B cell (primary cell): ENCODE results near the gene FBXO11. TPM values are rescaled to one million over a fixed set of nuclear protein-coding genes. Genes with fewer than 3 reads are reported as not detected.

ENCODE experiments used
- ATAC-seq: fragments of 200-7000 bp; cut with Tn5 transposase; one replicate; pipeline ENCODE4 v1.10.0; 2021; ENCODE audit warnings: low read depth, mild to moderate bottlenecking, moderate number of reproducible peaks, moderate library complexity
- CTCF ChIA-PET: fragments of 350-600 bp; sonication (Branson Sonifier 250); formaldehyde crosslinking; loops from one replicate; lab custom pipeline; 2021; ENCODE audit warnings: antibody characterized with exemption, inconsistent platforms; lab: Charles Lee
- POLR2A ChIA-PET: fragments of 350-600 bp; sonication (Branson Sonifier 250); formaldehyde crosslinking; loops from one replicate; lab custom pipeline; 2021; ENCODE audit warnings: antibody characterized with exemption; lab: Charles Lee
- DNase-seq: peaks from one replicate; pipeline ENCODE4 v3.0.0; 2013
- H2AFZ ChIP-seq: 2 replicates; pipeline ENCODE4 v1.6.1; 2012; ENCODE audit warnings: mild to moderate bottlenecking, low read depth, low read length; ENCODE audit not compliant: insufficient read depth, poor library complexity, severe bottlenecking
- H3K27ac ChIP-seq, 2 donors: 1 replicate in 1 of 2; 2 replicates in 1 of 2; pipeline ENCODE4 v1.5.1; 2012 to 2013; ENCODE audit warnings: low read length in 2 of 2, mild to moderate bottlenecking in 2 of 2, moderate library complexity in 1 of 2
- H3K27me3 ChIP-seq, 4 experiments: fragments of 200-600 bp in 1 of 4; sonication (generic) in 1 of 4; replicated peaks in 1 of 4; 1 replicate in 2 of 4; 2 replicates in 2 of 4; pipeline versions ENCODE4 v1.6.1 to v1.7.0; 2013 to 2016; ENCODE audit warnings: low read length in 3 of 4, mild to moderate bottlenecking in 2 of 4, mixed read lengths in 1 of 4, moderate library complexity in 1 of 4; ENCODE audit not compliant: insufficient read depth in 4 of 4, control insufficient read depth in 3 of 4; ENCODE audit errors: control extremely low read depth in 1 of 4
- H3K36me3 ChIP-seq, 2 experiments: replicated peaks in 1 of 2; 1 replicate in 1 of 2; 2 replicates in 1 of 2; pipeline versions ENCODE4 v1.6.1 to v1.7.1; 2013; ENCODE audit warnings: low read length in 1 of 2; ENCODE audit not compliant: insufficient read depth in 2 of 2, control insufficient read depth in 1 of 2; ENCODE audit errors: control extremely low read depth in 1 of 2, extremely low read depth in 1 of 2
- H3K4me1 ChIP-seq, 2 donors: fragments of 200-600 bp in 1 of 2; sonication (generic) in 1 of 2; 1 replicate in 1 of 2; 2 replicates in 1 of 2; pipeline versions ENCODE4 v1.5.1 to v1.6.1; 2013 to 2017; ENCODE audit warnings: low read length in 2 of 2; ENCODE audit not compliant: control insufficient read depth in 2 of 2, insufficient read depth in 2 of 2
- H3K4me2 ChIP-seq: replicated peaks from 2 replicates; pipeline ENCODE3; 2012; ENCODE audit warnings: mild to moderate bottlenecking, low read depth, low read length; ENCODE audit not compliant: poor library complexity, severe bottlenecking
- H3K4me3 ChIP-seq, 5 experiments: fragments of 200-600 bp in 1 of 5; sonication (generic) in 1 of 5; 1 replicate in 3 of 5; 2 replicates in 2 of 5; pipeline versions ENCODE4 v1.5.1 to v1.7.0; 2011 to 2016; ENCODE audit warnings: low read length in 4 of 5, mild to moderate bottlenecking in 4 of 5, low read depth in 2 of 5, control low read depth in 1 of 5, moderate library complexity in 1 of 5; ENCODE audit not compliant: insufficient read depth in 1 of 5; ENCODE audit errors: control extremely low read depth in 1 of 5, extremely low read depth in 1 of 5
- H3K79me2 ChIP-seq: fragments of 200-600 bp; sonication (generic); one replicate; pipeline ENCODE4 v1.6.0; 2016; ENCODE audit warnings: low read length; ENCODE audit not compliant: control insufficient read depth, insufficient read depth
- H3K9ac ChIP-seq: fragments of 200-600 bp; sonication (generic); 2 replicates; pipeline ENCODE4 v1.6.1; 2017; ENCODE audit warnings: mild to moderate bottlenecking, low read length, moderate library complexity
- H3K9me3 ChIP-seq, 3 donors: one replicate each; pipeline versions ENCODE4 v1.6.1 to v1.7.1; 2013; ENCODE audit warnings: low read length in 2 of 3; ENCODE audit not compliant: control insufficient read depth in 2 of 3, insufficient read depth in 1 of 3; ENCODE audit errors: control extremely low read depth in 1 of 3
- H4K20me1 ChIP-seq: 2 replicates; pipeline ENCODE4 v1.6.0; 2012; ENCODE audit warnings: mild to moderate bottlenecking, low read length; ENCODE audit not compliant: insufficient read depth, control insufficient read depth, poor library complexity, severe bottlenecking
- H3K27ac Mint-ChIP-seq: one replicate; pipeline ENCODE4 v1.8.0; 2021; ENCODE audit warnings: mixed read lengths
- H3K27me3 Mint-ChIP-seq: one replicate; pipeline ENCODE4 v1.8.0; 2021; ENCODE audit warnings: mixed read lengths
- H3K4me1 Mint-ChIP-seq: one replicate; pipeline ENCODE4 v1.8.0; 2021; ENCODE audit warnings: mixed read lengths
- H3K4me3 Mint-ChIP-seq: one replicate; pipeline ENCODE4 v1.8.0; 2021; ENCODE audit warnings: mixed read lengths
- H3K9me3 Mint-ChIP-seq: one replicate; pipeline ENCODE4 v1.8.0; 2022; ENCODE audit warnings: mixed read lengths; ENCODE audit not compliant: insufficient read depth
- EZH2 ChIP-seq: IDR thresholded peaks from 2 replicates; pipeline ENCODE4 v1.6.1; 2012; ENCODE audit warnings: borderline replicate concordance, low read depth, mild to moderate bottlenecking, moderate library complexity, low read length; ENCODE audit not compliant: insufficient read depth, poor library complexity, severe bottlenecking
- WGBS: methylation state at CpG from one replicate; pipeline ENCODE4 v1.1.5; 2013; ENCODE audit warnings: missing lambda C conversion rate; ENCODE audit not compliant: insufficient coverage; 5-methylcytosine and 5-hydroxymethylcytosine counted together
- intact Hi-C: fragments of 100-400 bp; cut with micrococcal nuclease; formaldehyde crosslinking; loops from one replicate; pipeline ENCODE4 v1.10.0; 2022
- polyA plus RNA-seq: library from polyadenylated mRNA; depleted of rRNA; stranded (reverse); fragments of >200 nt; gene quantifications from 2 replicates; pipeline ENCODE4 v1.2.3, GENCODE V29; 2012
- total RNA-seq, 2 donors: library from RNA; stranded (reverse); fragments of 120-200 nt in 1 of 2; gene quantifications; 1 replicate in 1 of 2; 2 replicates in 1 of 2; pipeline versions ENCODE4 v1.2.3 to v1.2.4, GENCODE V29; 2013 to 2022
- TF ChIP-seq, protein P1 (sequence below): fragments of 200-600 bp; IDR thresholded peaks from one replicate; pipeline ENCODE4 v1.8.0; 2022; ENCODE audit warnings: antibody characterized with exemption, mild to moderate bottlenecking

Gene FBXO11
- total and polyA plus RNA-seq, 2 donors (not counting 1 experiment from before 2014, with no cell fraction given), result 42.6 to 107 TPM

DNA sequence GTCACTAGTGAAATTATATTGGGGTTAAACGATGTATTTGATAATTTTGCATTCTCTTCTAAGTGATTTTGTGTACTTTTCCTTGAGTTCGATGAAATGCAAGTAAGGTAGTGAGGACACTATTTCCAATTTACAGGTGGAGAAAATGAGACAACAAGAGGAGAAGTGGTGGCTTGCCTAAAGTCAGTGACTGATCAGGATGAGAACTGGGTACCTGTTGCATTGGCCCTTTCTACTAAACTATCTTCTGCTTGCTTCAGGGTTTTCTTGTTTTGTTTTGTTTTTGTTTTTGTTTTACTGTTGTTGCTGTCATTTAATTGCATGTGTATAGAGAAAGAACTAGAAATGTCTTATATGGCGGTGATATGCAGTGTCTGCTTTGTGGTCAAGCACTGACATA lies 31.4 kb upstream of the FBXO11 start:
- WGBS, result 100% methylated on average over 2 of the region's 3 CpGs
- CTCF ChIA-PET, result no interaction called here

DNA sequence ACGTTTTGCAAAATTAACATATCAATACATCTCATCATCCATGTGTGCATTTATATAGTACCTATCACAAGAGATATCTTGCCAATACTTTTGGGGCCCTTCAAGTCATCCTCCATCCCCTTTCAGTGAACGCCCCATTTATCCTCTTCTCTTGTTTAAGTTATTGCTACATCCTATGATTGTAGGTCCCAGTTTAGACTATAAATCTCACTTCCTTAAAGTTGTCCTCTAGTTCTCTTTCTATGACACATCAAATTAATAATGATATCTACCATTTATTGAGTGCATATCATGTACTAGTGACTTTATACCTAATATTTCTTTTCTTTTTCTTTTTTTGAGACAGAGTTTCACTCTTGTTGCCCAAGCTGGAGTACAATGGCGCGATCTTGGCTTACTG lies 28.8 kb upstream of the FBXO11 start:
- no peak for ATAC-seq
- H3K27me3 Mint-ChIP-seq, result peaks cover 8% of the 10 kb centered on the region
- no peaks in the 10 kb centered on the region for H3K79me2 ChIP-seq
- no peak overlapping the region for H3K4me2 ChIP-seq
- TF ChIP-seq EZH2, result no peak
- TF ChIP-seq, protein P1, sequence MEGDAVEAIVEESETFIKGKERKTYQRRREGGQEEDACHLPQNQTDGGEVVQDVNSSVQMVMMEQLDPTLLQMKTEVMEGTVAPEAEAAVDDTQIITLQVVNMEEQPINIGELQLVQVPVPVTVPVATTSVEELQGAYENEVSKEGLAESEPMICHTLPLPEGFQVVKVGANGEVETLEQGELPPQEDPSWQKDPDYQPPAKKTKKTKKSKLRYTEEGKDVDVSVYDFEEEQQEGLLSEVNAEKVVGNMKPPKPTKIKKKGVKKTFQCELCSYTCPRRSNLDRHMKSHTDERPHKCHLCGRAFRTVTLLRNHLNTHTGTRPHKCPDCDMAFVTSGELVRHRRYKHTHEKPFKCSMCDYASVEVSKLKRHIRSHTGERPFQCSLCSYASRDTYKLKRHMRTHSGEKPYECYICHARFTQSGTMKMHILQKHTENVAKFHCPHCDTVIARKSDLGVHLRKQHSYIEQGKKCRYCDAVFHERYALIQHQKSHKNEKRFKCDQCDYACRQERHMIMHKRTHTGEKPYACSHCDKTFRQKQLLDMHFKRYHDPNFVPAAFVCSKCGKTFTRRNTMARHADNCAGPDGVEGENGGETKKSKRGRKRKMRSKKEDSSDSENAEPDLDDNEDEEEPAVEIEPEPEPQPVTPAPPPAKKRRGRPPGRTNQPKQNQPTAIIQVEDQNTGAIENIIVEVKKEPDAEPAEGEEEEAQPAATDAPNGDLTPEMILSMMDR, result no peak
- WGBS, result 100% methylated on average over 2 of the region's 4 CpGs
- no peaks in the 10 kb centered on the region for H3K36me3 ChIP-seq
- no peak overlapping the region for H3K9ac ChIP-seq
- H4K20me1 ChIP-seq, result no peaks in the 10 kb centered on the region
- no peak overlapping the region for H2AFZ ChIP-seq
- ChIA-PET CTCF (no interaction called here), POLR2A (no interaction called here)
- H3K27ac Mint-ChIP-seq, result no peak overlapping the region
- no peak for DNase-seq
- no peaks in the 10 kb centered on the region for H3K9me3 Mint-ChIP-seq
- no peak overlapping the region for H3K4me3 ChIP-seq
- H3K4me3 Mint-ChIP-seq, result no peak overlapping the region
- no peaks in the 10 kb centered on the region for H3K4me1 ChIP-seq
- intact Hi-C loops, result no loop called here
- no peaks in the 10 kb centered on the region for H3K9me3 ChIP-seq
- no peaks in the 10 kb centered on the region for H3K4me1 Mint-ChIP-seq
- peaks cover 0 to 2% (median 0%) of the 10 kb centered on the region in 4 experiments for H3K27me3 ChIP-seq
- no peak overlapping the region for H3K27ac ChIP-seq

More for the DNA sequence above, 31.4 kb upstream of the FBXO11 start:
- DNase-seq (no peak), ATAC-seq (no peak)
- no peaks in the 10 kb centered on the region for H3K9me3 Mint-ChIP-seq
- Histone ChIP-seq H3K79me2 (no peaks in the 10 kb centered on the region), H4K20me1 (no peaks in the 10 kb centered on the region), H3K4me2 (no peak overlapping the region), H3K36me3 (no peaks in the 10 kb centered on the region), H3K9me3 (no peaks in the 10 kb centered on the region), H3K4me1 (no peaks in the 10 kb centered on the region), H3K9ac (no peak overlapping the region), H3K27me3 (peaks cover 0 to 5% (median 4%) of the 10 kb centered on the region in 4 experiments), H2AFZ (no peak overlapping the region), H3K27ac (no peak overlapping the region), H3K4me3 (no peak overlapping the region)
- TF ChIP-seq, protein P1, result no peak
- TF ChIP-seq EZH2, result no peak
- POLR2A ChIA-PET, result no interaction called here
- H3K4me1 Mint-ChIP-seq, result no peaks in the 10 kb centered on the region
- H3K27me3 Mint-ChIP-seq, result peaks cover 9% of the 10 kb centered on the region
- intact Hi-C loops, result no loop called here
- no peak overlapping the region for H3K4me3 Mint-ChIP-seq
- no peak overlapping the region for H3K27ac Mint-ChIP-seq
